Right ventricle myocardium inferior (tissue), 1 donor: ENCODE data around the gene CRYBB3. TPM values are rescaled to one million over a fixed set of nuclear protein-coding genes. Genes with fewer than 3 reads are reported as not detected.
"Not testable (repeated sequence)": the region's sequence is repeated elsewhere in the genome, so short reads cannot be mapped to it uniquely, and the experiment has no call there.

ENCODE experiments used
- ATAC-seq: fragments of 200-7000 bp; cut with Tn5 transposase; one replicate; pipeline ENCODE4 v1.9.1; 2020; ENCODE audit warnings: mild to moderate bottlenecking, moderate library complexity
- DNase-seq: peaks from one replicate; pipeline ENCODE4 v3.0.0; 2021; ENCODE audit errors: missing footprints
- intact Hi-C: fragments of 100-400 bp; cut with DNase I; formaldehyde crosslinking; loops from one replicate; pipeline ENCODE4 v1.11.0; 2022
- total RNA-seq: library from RNA; stranded (reverse); fragmentation: NEBNext Ultra II Directional; extraction: Animal tissue kit (Norgen Biotek cat#: 25700); gene quantifications from one replicate; pipeline ENCODE4 v1.2.1, GENCODE V29; 2021
- donor health status: DM: no; HTN: yes; CAD: no; lungs with severe emphysema.

Gene CRYBB3
- total RNA-seq, 1 donor from 2014 or later: not detected

- intact Hi-C loops: no loop called here
- no peak for ATAC-seq
Observed at GRCh38 chr22:25201557-25202273, 2.1 kb downstream of the CRYBB3 start.

GRCh38 chr22:25202290-25202921 is 2.7 kb downstream of the CRYBB3 start:
- ATAC-seq (peak; percentile 34), DNase-seq (no peak)
- intact Hi-C loops: no loop called here

More at GRCh38 chr22:25201557-25202273, 2.1 kb downstream of the CRYBB3 start:
- DNase-seq: no peak

- intact Hi-C loops: no loop called here
- DNase-seq (no peak), ATAC-seq (no peak)
Observed at GRCh38 chr22:25203082-25203481, 3.4 kb downstream of the CRYBB3 start.

- intact Hi-C loops, DNase-seq, ATAC-seq: not testable (repeated sequence)
Observed at GRCh38 chr22:25204547-25204946, 4.9 kb downstream of the CRYBB3 start.

- no peak for ATAC-seq
- no peak for DNase-seq
- intact Hi-C loops: no loop called here
Observed at GRCh38 chr22:25205847-25206246, 6.2 kb downstream of the CRYBB3 start.

GRCh38 chr22:25206998-25207397 is 7.3 kb downstream of the CRYBB3 start:
- intact Hi-C loops: no loop called here
- no peak for ATAC-seq
- no peak for DNase-seq

- no peak for DNase-seq
- no peak for ATAC-seq
- intact Hi-C loops: no loop called here
Observed at GRCh38 chr22:25207553-25208157, 8.0 kb downstream of the CRYBB3 start.

GRCh38 chr22:25208328-25208727 is 8.7 kb downstream of the CRYBB3 start:
- ATAC-seq (no peak), DNase-seq (no peak)
- intact Hi-C loops: no loop called here

GRCh38 chr22:25208743-25209505 is 9.3 kb downstream of the CRYBB3 start:
- ATAC-seq (no peak), DNase-seq (no peak)
- intact Hi-C loops: no loop called here

- intact Hi-C loops: no loop called here
- no peak for ATAC-seq
Observed at GRCh38 chr22:25210793-25211192, 11.1 kb downstream of the CRYBB3 start.

GRCh38 chr22:25212337-25212736 is 12.7 kb downstream of the CRYBB3 start:
- no peak for ATAC-seq
- intact Hi-C loops: no loop called here
- DNase-seq: no peak

More at GRCh38 chr22:25210793-25211192, 11.1 kb downstream of the CRYBB3 start:
- no peak for DNase-seq

GRCh38 chr22:25213221-25213620 is 13.6 kb downstream of the CRYBB3 start:
- DNase-seq: no peak
- intact Hi-C loops: no loop called here
- ATAC-seq: no peak

GRCh38 chr22:25216230-25216629 is 16.6 kb downstream of the CRYBB3 start:
- DNase-seq: no peak
- no peak for ATAC-seq
- intact Hi-C loops: no loop called here

- DNase-seq (no peak), ATAC-seq (no peak)
- intact Hi-C loops: no loop called here
Observed at GRCh38 chr22:25219211-25219689, 19.6 kb downstream of the CRYBB3 start, which contains the start of gene CRYBB2. CRYBB2 (plus strand) TSS chr22:25219639; CDS start chr22:25221430, 1,791 bp downstream.

GRCh38 chr22:25219948-25220442 is 20.3 kb downstream of the CRYBB3 start:
- ATAC-seq (no peak), DNase-seq (no peak)
- intact Hi-C loops: no loop called here

- DNase-seq (no peak), ATAC-seq (no peak)
- intact Hi-C loops: no loop called here
Observed at GRCh38 chr22:25221790-25222189, 22.1 kb downstream of the CRYBB3 start.

- ATAC-seq (no peak), DNase-seq (no peak)
- intact Hi-C loops: no loop called here
Observed at GRCh38 chr22:25223269-25223850, 23.7 kb downstream of the CRYBB3 start.

GRCh38 chr22:25228822-25229221 is 29.2 kb downstream of the CRYBB3 start:
- ATAC-seq: no peak
- no peak for DNase-seq
- intact Hi-C loops: no loop called here

GRCh38 chr22:25230760-25231159 is 31.1 kb downstream of the CRYBB3 start:
- intact Hi-C loops, ATAC-seq, DNase-seq: not testable (repeated sequence)
